Tibial artery (tissue), 4 donors: ENCODE results near the gene NHLRC2.

Experiments used
- DNase-seq, 2 donors: peaks; one replicate each; pipeline ENCODE4 v3.0.0-alpha.2; 2019
- H3K27ac ChIP-seq, 2 donors: fragments of 200-600 bp; sonication (generic) in 1 of 2; 1 replicate in 1 of 2; 2 replicates in 1 of 2; pipeline ENCODE4 v1.5.1; 2018 to 2019; ENCODE audit warnings: mild to moderate bottlenecking in 1 of 2
- H3K27me3 ChIP-seq, 2 donors: fragments of 200-600 bp; sonication (generic) in 1 of 2; one replicate each; pipeline versions ENCODE4 v1.5.1 to v1.6.0; 2016 to 2019
- H3K36me3 ChIP-seq, 3 donors: fragments of 200-600 bp; sonication (generic) in 2 of 3; one replicate each; pipeline ENCODE4 v1.5.1; 2016 to 2019; ENCODE audit warnings: mild to moderate bottlenecking in 2 of 3
- H3K4me1 ChIP-seq, 4 donors: fragments of 200-600 bp; sonication (generic) in 2 of 4; 1 replicate in 3 of 4; 2 replicates in 1 of 4; pipeline ENCODE4 v1.5.1; 2016 to 2019
- H3K4me3 ChIP-seq, 2 donors: fragments of 200-600 bp; sonication (generic) in 1 of 2; 1 replicate in 1 of 2; 2 replicates in 1 of 2; pipeline ENCODE4 v1.5.1; 2018 to 2019; ENCODE audit warnings: mild to moderate bottlenecking in 2 of 2
- H3K9me3 ChIP-seq, 3 donors: fragments of 200-600 bp; sonication (generic) in 1 of 3; one replicate each; pipeline ENCODE4 v1.5.1; 2016 to 2019
- CTCF ChIP-seq, 2 experiments: fragments of 200-600 bp in 1 of 2; fragments of 450-650 bp in 1 of 2; IDR thresholded peaks; one replicate each; pipeline ENCODE4 v1.5.1; 2017 to 2019; ENCODE audit warnings: antibody characterized with exemption in 2 of 2, mild to moderate bottlenecking in 1 of 2, moderate library complexity in 1 of 2
- intact Hi-C: fragments of 100-400 bp; cut with DNase I; formaldehyde crosslinking; loops from one replicate; pipeline ENCODE4 v1.15.0; 2023; ENCODE audit warnings: low total_unique reads

NHLRC2 gene

DNA sequence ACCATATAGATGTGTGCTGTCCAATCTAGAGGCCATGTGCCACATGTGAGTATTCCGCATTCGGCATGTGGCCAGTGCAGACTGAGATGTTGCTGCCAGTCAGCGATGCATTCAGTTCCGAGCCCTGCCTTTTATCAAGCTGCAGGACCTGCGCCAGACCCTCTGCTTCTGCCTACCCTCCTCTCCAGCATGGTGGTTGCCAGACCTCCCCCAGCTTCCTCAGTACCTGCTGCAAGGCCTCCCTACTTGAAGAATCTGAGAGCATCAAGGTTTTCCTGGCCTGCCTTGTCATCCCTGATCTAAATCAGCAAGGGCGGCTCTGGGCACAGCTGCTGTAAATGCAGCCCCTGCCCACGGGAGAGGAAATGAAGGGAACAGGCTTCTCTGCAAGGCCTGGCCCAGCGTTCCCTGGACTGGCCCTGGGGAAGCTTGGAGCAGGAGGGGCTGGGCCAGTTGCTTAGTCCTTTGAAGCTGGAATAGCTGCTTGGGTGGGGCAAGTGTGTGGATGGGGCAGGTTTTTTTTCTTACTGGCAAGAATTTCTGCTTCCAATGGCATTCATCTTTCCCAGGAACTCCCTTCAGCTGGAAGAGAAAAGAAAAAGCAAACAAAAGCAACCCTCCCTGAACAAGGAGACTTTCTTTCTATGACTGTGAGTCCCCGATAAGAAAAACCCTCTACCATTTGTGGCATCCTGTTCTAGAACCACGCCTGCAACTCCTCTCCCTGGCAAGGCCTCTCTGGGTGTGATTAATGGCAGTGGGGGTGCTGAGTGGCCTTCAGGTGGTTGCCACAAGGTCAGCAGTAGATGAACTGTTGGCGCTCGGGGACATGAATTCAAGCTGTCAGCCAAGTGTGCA is 93.0 kb downstream of the NHLRC2 start:
- H3K9me3 ChIP-seq: no peaks in the 10 kb centered on the region
- no peaks in the 10 kb centered on the region for H3K36me3 ChIP-seq
- H3K4me1 ChIP-seq: peaks cover 0 to 7% (median 0%) of the 10 kb centered on the region in 4 donors
- H3K27ac ChIP-seq: no peak overlapping the region
- TF ChIP-seq CTCF (IDR thresholded peaks at IDR 0.05): no peak
- no peaks in the 10 kb centered on the region for H3K27me3 ChIP-seq
- H3K4me3 ChIP-seq: no peak overlapping the region
- no peak for DNase-seq
- intact Hi-C loops: no loop called here

- intact Hi-C loops: no loop called here
- Histone ChIP-seq H3K36me3 (no peaks in the 10 kb centered on the region), H3K27ac (no peak overlapping the region), H3K4me1 (peaks cover 0 to 7% (median 0%) of the 10 kb centered on the region in 4 donors), H3K4me3 (no peak overlapping the region), H3K27me3 (no peaks in the 10 kb centered on the region), H3K9me3 (no peaks in the 10 kb centered on the region)
- no peak for DNase-seq
- no peak for TF ChIP-seq CTCF (IDR thresholded peaks at IDR 0.05)
Measured at GRCh38 chr10:113948048-113948447, 93.6 kb downstream of the NHLRC2 start.

GRCh38 chr10:113950268-113950667 is 95.8 kb downstream of the NHLRC2 start:
- TF ChIP-seq CTCF (IDR thresholded peaks at IDR 0.05): no peak
- no peak for DNase-seq
- no peak overlapping the region for H3K27ac ChIP-seq
- no peaks in the 10 kb centered on the region for H3K27me3 ChIP-seq
- peaks cover 0 to 7% (median 0%) of the 10 kb centered on the region in 4 donors for H3K4me1 ChIP-seq
- H3K36me3 ChIP-seq: no peaks in the 10 kb centered on the region
- no peak overlapping the region for H3K4me3 ChIP-seq
- intact Hi-C loops: no loop called here
- H3K9me3 ChIP-seq: no peaks in the 10 kb centered on the region

DNA sequence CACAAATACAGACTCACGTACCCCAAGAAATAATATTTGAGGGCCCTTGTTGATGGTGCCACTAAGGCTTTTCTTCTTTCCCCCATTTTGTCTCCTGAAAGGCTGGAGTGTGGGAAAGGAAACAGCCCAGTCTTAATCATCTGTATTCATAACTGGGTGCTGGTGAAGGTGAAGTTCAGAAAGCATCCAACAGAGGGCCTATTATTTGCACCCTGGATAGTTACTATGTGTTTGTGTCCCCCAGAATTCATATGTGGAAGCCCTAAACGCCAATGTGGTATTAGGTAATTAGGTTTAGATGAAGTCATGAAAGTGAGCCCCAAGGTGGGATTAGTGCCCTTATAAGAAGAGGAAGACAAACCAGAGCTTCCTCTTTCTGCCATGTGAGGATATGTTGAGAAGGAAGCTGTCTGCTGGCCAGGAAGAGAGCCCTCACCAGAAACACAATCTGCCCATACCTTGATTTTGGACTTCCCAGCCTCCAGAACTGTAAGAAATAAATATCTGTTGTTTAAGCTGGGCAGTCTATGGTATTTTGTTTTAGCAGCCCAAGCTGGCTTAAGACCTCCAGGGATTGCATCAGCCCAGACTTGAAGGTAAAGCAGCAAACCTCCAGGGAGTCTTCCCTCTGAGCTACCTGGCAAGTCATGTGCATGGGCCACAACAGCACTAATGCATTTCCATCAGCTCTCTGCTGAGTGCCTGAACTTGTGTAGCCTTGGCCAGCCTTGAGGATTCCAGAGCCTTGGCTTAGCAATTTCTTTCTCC is 99.2 kb downstream of the NHLRC2 start:
- no peak overlapping the region for H3K27ac ChIP-seq
- TF ChIP-seq CTCF (IDR thresholded peaks at IDR 0.05): no peak
- no peaks in the 10 kb centered on the region for H3K36me3 ChIP-seq
- intact Hi-C loops: no loop called here
- H3K4me3 ChIP-seq: no peak overlapping the region
- DNase-seq: no peak
- peaks cover 0 to 26% (median 22%) of the 10 kb centered on the region in 4 donors for H3K4me1 ChIP-seq
- H3K9me3 ChIP-seq: no peaks in the 10 kb centered on the region
- no peaks in the 10 kb centered on the region for H3K27me3 ChIP-seq

GRCh38 chr10:113954409-113954808 is 99.9 kb downstream of the NHLRC2 start:
- Histone ChIP-seq H3K36me3 (no peaks in the 10 kb centered on the region), H3K9me3 (no peaks in the 10 kb centered on the region), H3K27me3 (no peaks in the 10 kb centered on the region), H3K4me1 (peaks cover 0 to 33% (median 26%) of the 10 kb centered on the region in 4 donors), H3K4me3 (no peak overlapping the region), H3K27ac (no peak overlapping the region)
- intact Hi-C loops: no loop called here
- DNase-seq: no peak
- no peak for TF ChIP-seq CTCF (IDR thresholded peaks at IDR 0.05)
